GM12873 (cell line): ENCODE results near the gene ALG5.

Experiments used
- CTCF ChIP-seq: IDR thresholded peaks from 2 replicates; pipeline ENCODE4 v1.5.1; 2012; ENCODE audit warnings: low read depth, mild to moderate bottlenecking, moderate library complexity, low read length, control low read depth; ENCODE audit not compliant: insufficient read depth; ENCODE audit errors: missing control alignments

Gene ALG5

GRCh38 chr13:36979361-36980050 lies 19.6 kb downstream of the ALG5 start:
- TF ChIP-seq CTCF, result no peak

- TF ChIP-seq CTCF, result no peak
These were observed 24.0 kb downstream of the ALG5 start for GRCh38 chr13:36975172-36975571.

- no peak for TF ChIP-seq CTCF
These were observed 25.4 kb downstream of the ALG5 start for GRCh38 chr13:36973621-36974295.

GRCh38 chr13:36973009-36973408 lies 26.1 kb downstream of the ALG5 start:
- TF ChIP-seq CTCF, result no peak

- no peak for TF ChIP-seq CTCF
These were observed 32.7 kb downstream of the ALG5 start for GRCh38 chr13:36966404-36966803.

GRCh38 chr13:36965767-36966166 lies 33.4 kb downstream of the ALG5 start:
- no peak for TF ChIP-seq CTCF

GRCh38 chr13:36959456-36960116 lies 39.6 kb downstream of the ALG5 start:
- TF ChIP-seq CTCF, result no peak
